Frontal cortex (tissue), 4 donors: ENCODE data around the gene DNAI2. TPM values are rescaled to one million over a fixed set of nuclear protein-coding genes. Genes with fewer than 3 reads are reported as not detected.

Experiments
- DNase-seq, 2 donors: peaks; one replicate each; pipeline ENCODE4 v3.0.0; 2012; ENCODE audit warnings: low spot score in 2 of 2
- FAIRE-seq: peaks from 2 replicates; lab custom pipeline; 2012; peaks lifted over from hg19 to GRCh38; lab: Jason Lieb, UNC
- total RNA-seq: library from RNA; depleted of rRNA; stranded (reverse); fragments of >200 nt; gene quantifications from one replicate; pipeline ENCODE4 v1.2.3, GENCODE V29; 2014
- donor health status: control.
- donor health status: control.
- donor health status: control.

The DNAI2 gene
- total RNA-seq, 1 donor from 2014 or later: not detected

DNA sequence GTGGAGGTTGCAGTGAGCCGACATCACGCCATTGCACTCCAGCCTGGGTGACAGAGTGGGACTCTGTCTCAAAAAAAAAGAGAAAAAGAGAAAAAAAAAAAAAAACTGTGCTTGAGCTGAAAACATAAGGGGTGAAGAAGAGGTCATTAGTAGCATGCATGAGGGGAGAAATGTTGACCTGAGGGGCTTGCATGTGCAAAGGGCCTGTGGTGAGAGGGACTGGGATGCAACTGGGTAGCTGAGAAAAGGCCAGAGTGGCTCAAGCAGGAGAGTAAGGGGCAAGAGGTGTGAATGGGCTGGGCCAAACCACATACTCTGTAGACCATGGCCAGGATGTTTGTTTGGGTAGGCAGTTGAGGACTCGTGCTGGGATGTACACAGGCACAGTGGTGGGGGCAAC lies 55.3 kb downstream of the DNAI2 start:
- DNase-seq (no peak), FAIRE-seq (no peak)

DNA sequence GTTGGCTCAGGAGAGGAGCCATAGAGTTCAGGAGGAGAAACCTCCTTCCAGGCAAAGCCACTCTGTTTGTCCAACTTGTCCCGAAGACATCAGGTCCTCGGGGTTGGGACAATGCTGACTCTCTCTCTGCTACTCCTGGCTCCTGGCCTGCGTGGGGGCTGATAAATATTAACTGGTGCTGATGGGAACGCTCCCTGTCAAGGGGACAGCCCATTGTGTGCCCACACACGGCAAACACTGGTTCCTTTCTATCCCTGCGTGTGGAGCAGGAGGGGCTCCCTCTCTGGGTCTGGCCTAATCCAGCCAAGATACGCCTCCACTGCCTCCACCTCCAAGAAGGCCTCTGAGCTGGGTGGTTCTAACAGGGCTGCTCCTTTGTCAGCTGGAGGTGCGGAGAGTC lies 56.4 kb downstream of the DNAI2 start:
- no peak for FAIRE-seq

DNA sequence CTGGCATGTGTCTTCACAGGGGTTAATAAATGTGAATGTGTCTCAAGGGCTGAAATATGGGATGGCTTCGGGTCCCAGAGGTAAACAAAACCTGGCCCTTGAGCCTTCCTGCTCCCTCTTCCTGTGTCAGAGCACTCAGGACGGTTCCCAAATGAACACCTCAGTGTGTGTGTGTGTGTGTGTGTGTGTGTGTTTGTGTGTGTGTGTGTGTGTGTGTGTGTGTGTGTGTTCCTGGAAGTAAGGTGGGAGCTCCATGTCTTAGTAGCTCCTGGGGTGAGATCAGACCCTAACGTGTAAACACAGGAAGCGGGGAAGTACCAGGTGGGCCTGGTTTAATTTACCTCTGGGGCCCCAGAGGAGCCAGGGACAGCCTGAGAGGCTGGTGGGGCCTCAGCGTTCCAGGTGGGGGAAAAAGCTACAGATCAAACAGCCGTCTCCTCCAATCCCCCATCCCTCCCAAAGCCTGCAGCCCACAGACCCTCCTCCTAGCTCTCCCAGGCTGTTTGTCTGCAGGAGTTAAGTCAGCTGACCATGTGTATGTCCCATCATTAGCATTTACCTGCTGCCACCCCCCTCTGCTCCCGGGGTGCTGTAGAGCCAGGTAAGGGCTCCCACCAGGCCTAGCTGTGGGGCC lies 58.1 kb downstream of the DNAI2 start:
- DNase-seq (no peak), FAIRE-seq (no peak)

More for the DNA sequence above, 56.4 kb downstream of the DNAI2 start:
- DNase-seq: no peak

DNA sequence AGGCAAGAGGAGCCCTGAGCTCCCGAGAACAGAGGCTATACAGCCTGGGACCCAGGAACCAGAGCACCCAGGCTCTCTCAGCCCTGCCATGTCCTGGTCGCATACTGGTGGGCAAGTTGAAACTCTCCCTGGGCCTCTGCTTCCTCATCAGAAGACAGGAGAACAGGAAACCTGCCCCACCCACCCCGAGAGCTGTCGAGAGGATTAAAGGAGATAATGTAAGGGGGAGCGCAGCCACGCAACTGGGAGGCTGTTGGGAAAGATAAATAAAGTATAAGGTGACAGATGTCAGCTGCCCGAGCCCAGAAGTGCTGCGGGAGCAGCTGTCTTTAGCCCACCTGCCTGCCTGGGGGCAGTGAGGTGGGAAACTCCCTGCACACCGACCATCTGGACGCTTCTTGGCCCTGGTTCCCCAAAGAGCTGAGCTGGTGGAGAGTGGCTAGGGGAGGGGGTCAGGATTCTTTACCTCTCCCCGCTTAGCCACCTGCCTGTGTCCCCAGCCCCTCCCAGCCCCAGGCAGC lies 58.8 kb downstream of the DNAI2 start:
- DNase-seq (no peak), FAIRE-seq (no peak)

DNA sequence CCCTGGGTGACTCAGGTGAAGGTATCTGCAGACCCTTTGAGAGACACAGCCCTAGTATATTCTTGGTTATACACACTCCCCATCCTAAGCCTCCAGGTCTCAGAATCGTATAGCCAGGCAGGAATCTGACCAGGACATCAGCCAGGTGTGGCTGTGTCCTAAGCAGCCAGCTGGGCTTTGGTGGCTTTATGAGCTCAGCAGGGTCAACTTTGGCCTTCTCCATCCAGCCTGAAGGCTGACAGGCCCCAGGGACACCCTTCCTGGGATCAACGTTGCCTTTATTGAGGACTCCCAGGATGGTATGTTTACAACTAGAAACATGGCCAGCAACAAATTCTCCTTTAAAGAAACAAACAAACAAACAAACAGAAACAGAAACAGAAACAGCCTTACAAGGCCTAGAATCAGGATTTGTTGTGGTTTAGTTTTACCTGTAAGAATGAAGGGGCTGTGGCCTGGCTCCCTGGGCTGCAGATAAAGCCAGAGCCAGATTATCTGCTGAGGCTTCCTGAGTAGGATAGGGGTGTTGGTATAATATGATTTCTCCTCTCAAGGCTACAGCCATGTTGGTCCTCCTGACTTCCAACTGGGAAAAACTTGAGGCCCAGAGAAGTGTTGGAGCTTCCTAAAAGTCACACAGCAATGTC lies 60.5 kb downstream of the DNAI2 start:
- no peak for FAIRE-seq
- DNase-seq: no peak

DNA sequence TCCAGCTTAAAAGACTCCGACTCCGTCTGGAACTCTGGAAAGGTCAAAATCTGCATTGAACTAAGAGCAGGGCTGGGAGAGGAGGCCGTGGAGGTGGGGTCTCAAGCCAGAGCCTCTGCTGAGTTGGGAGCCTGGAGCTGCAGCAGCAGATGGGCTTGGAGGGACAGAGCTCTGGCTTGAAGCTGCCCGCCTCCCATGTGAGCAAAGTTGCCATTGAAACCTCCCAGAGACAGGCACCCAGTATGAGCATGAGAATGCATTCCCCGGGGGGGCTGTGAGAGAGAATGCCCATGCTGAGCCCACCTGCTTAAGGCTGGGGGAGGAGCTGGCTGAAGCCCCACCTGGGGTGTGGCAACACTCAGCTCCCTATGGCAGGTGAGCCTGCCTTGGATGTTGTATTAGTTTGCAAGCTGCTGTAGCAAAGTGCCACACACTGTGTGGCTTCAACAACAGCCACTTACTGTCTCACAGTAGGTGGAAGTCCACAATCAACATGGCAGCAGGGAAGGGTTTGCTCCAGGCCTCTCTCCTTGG lies 61.6 kb downstream of the DNAI2 start:
- no peak for FAIRE-seq
- no peak for DNase-seq

DNA sequence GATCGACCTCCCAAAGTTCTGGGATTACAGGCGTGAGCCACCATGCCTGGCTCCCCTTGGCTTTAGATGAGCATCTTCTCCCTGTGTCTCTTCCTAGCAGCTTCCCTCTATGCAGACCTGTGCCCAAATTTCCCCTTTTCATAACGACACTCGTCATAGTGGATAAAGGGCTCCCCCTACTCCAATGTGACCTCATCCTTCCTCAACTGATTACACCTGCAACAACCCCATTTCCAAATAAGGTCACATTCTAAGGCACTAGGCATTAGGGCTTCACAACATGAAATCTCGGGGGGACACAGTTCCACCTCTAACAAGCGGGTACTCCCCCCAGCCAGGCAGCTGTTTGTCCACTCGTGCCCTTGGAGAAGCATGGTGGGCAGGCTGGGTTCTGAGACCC lies 62.3 kb downstream of the DNAI2 start:
- DNase-seq (no peak), FAIRE-seq (no peak)

DNA sequence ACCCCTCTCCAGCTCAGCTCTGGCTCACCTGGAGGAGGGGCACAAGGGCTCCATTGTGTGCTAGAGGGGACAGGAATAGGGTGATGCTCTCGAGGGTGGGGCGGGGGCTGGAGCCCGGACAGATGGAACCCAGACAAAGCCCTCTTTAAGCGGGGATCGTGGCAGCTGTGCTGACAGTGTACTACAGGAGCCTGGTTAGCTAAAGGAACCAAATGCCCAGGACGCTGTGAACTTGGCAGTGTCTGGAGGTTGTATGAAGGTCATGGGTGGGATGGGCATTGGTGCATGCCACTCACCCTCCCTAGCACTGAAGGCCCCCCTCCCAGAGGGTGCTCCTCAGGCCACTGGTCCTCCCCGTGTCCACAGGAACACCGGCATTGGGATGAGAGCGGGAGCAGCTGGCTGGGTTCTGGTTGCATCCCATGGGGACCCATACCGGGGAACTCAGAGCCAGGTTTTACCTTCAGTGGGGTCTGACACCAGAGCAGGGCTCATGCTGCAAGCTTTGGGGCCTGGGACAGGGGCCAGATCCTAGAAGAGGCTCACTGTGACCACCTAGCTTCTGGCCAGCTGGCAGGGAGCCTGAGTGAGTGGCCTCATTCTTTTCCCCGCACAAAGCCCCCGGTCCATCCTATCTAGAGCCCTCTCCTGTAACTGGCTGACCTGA lies 63.9 kb downstream of the DNAI2 start:
- DNase-seq (no peak), FAIRE-seq (no peak)

DNA sequence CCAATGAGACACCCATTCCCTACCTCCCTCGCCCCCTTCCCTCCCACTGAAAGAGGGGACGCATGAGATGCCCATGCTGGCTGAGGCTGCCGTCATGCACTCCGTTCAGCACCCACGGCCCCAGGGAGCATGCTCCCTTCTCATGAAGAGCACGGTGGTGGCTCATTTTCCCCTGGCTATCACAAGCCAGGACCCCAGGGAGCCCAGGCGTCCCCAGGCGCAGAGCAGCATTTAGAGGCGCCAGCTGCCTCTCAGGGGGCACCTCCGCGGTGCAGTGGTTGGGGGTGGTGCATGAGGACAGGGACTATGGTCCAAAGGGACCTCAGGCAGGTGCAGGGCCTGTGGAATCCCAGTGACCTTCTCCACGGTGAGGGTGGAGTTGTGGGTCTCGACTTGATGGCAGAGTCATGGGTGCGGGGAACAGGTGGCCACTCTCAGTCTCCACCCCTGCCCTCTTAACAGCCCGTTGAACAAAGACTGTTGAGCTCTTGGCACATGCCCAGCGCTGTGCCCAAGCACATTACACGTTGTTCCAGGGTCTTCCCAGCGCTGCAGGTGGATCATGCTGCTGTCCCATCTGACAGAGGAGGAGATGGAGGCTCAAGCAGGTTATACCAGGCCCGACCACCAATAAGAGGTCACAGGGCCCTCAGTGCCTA lies 65.6 kb downstream of the DNAI2 start:
- FAIRE-seq (no peak), DNase-seq (no peak)

DNA sequence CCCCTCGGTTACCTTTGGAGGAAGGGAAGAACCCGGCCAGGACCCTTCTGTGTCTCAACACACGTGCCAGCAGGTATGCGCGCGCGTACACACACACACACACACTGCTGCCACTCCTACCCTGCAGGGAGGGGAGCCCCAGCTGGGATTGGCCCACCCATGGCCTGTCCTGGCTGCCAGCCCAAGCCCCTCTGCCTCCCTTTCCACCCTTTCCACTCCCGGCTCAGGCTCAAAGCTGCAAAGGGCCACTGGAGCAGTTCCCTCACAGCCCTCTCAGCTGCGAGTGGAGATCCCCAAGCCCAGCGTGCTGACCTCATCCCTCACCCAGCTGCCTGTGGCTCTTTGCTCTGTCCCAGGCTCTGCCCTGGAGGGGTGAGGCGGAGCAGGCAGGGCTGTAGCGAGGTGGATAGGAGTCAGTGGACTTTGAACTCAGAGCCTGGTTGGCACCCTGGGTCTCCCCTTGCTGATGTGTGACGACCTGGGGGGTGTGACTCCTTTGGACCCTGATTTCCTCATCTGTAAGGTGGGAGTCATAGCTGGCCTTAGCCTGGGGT lies 66.5 kb downstream of the DNAI2 start:
- FAIRE-seq (no peak), DNase-seq (no peak)

DNA sequence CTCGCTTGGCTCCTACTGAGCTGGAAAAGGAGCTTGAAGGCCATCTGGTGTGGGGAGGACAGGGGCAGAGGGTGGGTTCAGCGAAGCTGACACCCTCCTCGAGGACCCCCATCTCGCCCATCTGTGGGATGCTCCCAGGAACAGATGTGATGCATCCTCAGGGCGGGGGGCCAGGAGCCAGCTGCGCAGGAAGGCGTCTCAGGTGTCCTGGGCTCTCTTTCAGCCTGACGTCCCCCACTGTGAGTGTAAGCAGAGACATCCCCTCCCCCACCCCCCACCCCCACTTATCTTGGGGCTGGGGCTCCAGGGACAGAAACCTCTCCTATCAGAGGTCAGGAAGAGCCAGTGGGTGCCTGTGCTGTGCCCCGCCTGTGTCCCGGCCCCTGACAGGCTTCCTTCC lies 68.2 kb downstream of the DNAI2 start:
- FAIRE-seq (no peak), DNase-seq (no peak)

DNA sequence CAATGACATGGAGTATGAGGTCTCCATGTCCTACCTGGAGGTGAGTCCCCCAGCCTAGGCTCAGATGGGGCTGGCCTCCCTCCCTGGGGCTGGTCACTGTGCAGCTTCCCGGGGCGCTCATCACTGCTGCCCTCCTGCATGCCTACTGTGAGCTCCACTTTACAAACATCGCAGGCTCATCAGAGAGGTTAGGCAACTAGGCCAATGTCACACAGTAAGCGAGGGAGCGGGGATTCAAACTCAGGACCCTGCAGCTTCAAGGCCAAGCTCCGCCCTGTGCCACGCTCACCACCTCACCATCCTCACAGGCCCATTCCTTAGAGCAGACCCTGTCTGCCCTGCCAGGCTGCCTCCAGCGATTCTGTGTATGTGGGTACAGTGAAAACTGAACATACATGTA lies 69.1 kb downstream of the DNAI2 start:
- DNase-seq: no peak
- no peak for FAIRE-seq

DNA sequence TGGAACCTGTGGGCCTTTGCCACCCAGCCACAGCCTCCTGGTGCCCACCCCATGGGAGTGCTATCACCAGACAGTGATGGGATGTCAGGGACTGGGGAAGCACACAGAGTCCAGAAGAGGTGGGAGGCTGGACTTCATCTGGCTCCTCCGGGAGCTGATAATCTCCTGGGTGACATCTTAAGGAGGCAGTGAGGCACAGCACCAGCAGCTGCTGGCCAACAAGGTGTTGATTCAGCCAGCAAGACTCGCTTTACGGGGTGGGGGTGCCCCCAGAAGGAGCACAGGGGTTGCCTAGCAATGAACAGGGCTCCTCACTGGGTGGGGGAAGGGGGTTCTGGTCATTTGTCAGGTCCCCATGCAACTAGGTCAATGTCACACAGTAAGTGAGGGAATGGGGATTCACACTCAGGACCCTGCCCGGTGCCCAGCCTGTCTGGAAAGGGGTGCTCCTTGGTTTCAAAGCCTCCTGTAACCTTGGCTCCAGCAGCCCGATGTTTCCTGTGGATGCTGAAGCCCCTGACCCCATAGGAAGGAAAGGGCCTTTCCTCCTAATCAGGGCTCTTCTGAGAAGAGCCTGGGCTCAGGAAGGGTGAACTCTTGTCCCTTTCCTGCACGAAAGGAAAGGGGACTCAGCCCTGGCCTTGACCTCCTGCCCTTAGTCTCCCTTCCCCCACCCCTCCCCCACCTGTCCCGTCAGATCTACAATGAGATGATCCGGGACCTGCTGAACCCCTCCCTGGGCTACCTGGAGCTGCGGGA lies 69.7 kb downstream of the DNAI2 start:
- no peak for FAIRE-seq
- no peak for DNase-seq

DNA sequence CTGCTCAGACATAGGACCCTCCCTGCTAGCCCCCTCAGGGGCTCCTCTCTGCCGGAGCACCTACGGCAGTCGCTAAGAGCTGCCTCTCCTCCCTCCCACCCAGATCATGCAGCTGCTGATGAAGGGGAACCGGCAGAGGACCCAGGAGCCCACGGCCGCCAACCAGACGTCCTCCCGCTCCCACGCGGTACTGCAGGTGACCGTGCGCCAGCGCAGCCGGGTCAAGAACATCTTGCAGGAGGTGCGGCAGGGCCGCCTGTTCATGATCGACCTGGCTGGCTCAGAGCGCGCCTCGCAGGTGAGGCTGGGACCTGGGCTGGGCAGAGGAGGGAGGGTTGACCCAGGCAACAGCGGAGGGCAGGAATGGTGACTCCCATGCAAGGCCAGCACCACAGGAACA lies 70.6 kb downstream of the DNAI2 start:
- FAIRE-seq (no peak), DNase-seq (no peak)

DNA sequence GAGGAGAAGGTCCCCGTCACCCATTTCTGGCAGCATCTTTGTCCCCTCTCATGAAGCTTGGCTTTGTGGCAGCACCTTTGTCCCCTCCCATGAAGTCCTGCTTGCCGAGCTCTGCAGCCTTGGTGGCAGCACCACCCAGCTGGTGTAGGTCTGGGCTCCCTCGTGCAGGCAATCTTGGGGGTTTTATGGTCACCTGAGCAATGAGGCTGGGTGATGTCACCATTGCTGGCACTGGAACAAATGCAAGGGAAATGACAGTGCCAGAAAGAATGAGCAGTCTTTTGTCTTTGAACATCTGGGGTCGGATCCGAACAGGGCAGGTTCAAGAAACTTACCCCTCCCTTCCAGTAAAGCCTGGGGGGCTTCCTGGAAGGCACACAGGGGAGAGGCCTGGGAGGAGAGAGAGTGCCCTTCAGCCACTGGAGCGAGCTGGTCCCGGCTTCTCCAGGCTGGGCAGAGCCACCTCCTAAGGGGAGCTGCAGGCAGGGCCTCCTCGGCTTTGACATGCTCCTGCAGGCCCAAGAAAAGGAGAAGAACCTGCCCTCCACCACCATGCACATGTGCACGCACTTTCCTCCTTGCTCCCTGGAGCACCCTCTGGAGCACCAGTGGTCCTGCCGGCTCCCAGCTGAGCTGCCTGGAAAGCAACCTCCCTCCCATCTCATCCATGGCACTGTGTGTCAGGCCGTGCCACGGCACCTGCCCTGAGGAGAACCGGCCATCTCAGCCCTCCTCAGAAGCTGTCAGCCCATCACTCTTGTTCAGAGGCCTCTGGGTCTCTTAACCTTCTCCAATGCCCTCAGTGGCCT lies 71.6 kb downstream of the DNAI2 start:
- FAIRE-seq (no peak), DNase-seq (no peak)

DNA sequence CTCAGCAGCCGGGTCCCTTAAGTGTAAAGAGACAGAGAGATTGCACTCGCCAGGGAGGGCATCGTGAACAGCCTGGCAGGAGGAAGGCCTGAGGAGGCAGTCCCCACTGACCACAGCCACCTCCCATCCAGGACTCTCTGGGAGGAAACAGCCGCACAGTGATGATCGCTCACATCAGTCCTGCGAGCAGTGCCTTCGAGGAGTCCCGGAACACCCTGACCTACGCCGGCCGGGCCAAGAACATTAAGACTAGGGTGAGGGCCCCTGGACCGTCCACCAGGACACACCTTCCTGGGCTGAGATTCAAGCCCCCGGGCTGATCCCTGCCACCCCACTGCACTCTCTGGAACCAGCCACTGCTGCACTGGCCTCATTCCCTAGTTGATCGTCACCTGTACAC lies 73.6 kb downstream of the DNAI2 start:
- no peak for FAIRE-seq

DNA sequence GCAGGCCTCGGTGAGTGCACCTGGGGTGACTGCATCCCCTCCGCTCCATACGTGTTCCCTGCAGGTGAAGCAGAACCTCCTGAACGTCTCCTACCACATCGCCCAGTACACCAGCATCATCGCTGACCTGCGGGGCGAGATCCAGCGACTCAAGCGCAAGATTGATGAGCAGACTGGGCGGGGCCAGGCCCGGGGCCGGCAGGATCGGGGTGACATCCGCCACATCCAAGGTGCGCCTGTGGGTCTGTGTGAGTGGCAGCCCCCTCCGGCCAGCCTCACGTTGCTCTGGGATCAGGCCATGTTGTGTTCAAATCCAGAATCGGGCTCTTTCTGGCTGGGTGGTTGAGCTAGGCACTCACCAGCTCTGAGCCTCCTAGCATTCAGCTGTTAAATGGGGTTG lies 75.1 kb downstream of the DNAI2 start:
- no peak for FAIRE-seq
- no peak for DNase-seq

More for the DNA sequence above, 73.6 kb downstream of the DNAI2 start:
- no peak for DNase-seq

DNA sequence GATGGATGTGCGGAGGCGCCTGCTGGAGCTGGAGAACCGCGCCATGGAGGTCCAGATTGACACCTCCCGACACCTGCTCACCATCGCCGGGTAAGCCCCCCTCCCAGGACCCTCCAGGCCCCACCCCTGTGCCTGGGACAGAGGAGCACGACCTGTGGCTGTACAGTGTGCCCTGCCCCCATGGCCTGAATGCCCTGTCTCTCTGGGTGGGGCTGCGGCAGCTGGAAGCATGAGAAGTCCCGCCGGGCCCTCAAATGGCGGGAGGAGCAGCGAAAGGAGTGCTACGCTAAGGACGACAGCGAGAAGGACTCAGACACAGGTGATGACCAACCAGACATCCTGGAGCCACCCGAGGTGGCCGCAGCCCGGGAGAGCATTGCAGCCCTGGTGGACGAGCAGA lies 76.5 kb downstream of the DNAI2 start:
- DNase-seq: no peak
- FAIRE-seq: no peak
